Measurements from ENCODE around the gene TSTD1.

TSTD1 gene

GRCh38 chr1:161071886-161072371, 33.2 kb upstream of the TSTD1 start:
- Histone ChIP-seq H3F3A (ENCODE audit: insufficient read depth, low read length) (peaks cover 25% of the 10 kb centered on the region), H3K4me3 (ENCODE audit: low read length) (no peak overlapping the region), H3K4me2 (ENCODE audit: low read depth, low read length) (no peak overlapping the region), H3K9me3 (replicated peaks; ENCODE audit: insufficient read depth, low read length) (no peaks in the 10 kb centered on the region), H3K27me3 (replicated peaks; ENCODE audit: insufficient read depth, low read length) (no peaks in the 10 kb centered on the region), H3K27ac (ENCODE audit: low read length) (no peak overlapping the region), H4K20me1 (ENCODE audit: insufficient read depth, low read length) (no peaks in the 10 kb centered on the region), H3K36me3 (replicated peaks; ENCODE audit: insufficient read depth, low read length) (no peaks in the 10 kb centered on the region), H3K79me2 (ENCODE audit: low read length) (peaks cover 28% of the 10 kb centered on the region), H2AFZ (ENCODE audit: low read length) (no peak overlapping the region), H3K9me2 (replicated peaks; ENCODE audit: insufficient read depth, low read length) (no peaks in the 10 kb centered on the region), H3K4me1 (ENCODE audit: low read length) (peaks cover 25% of the 10 kb centered on the region), H3K9ac (ENCODE audit: low read length) (no peak overlapping the region)
- DNase-seq, result peak; percentile 74
- TF ChIP-seq EZH2 (optimal IDR thresholded peaks at IDR 0.05; ENCODE audit: low read depth, low read length), result no peak
- no peak for TF ChIP-seq EZH2phosphoT487 (IDR thresholded peaks at IDR 0.05; ENCODE audit: low read length)
- TF ChIP-seq CTCF (IDR thresholded peaks at IDR 0.05; ENCODE audit: low read length), result peak; percentile 67

- peak overlapping the region; percentile 97; the same call in 1 of the 2 replicates for H3K9ac ChIP-seq (ENCODE audit: low read length)
- H3K9me3 ChIP-seq (replicated peaks; ENCODE audit: insufficient read depth, low read length), result no peaks in the 10 kb centered on the region
- peaks cover 39% of the 10 kb centered on the region for H3K79me2 ChIP-seq (ENCODE audit: low read length)
- DNase-seq, result no peak
- peak overlapping the region; percentile 22; the same call in 1 of the 2 replicates for H2AFZ ChIP-seq (ENCODE audit: low read length)
- no peaks in the 10 kb centered on the region for H3K36me3 ChIP-seq (replicated peaks; ENCODE audit: insufficient read depth, low read length)
- H3K4me1 ChIP-seq (ENCODE audit: low read length), result peaks cover 33% of the 10 kb centered on the region
- no peak for TF ChIP-seq EZH2 (optimal IDR thresholded peaks at IDR 0.05; ENCODE audit: low read depth, low read length)
- TF ChIP-seq CTCF (IDR thresholded peaks at IDR 0.05; ENCODE audit: low read length), result no peak
- no peak for TF ChIP-seq EZH2phosphoT487 (IDR thresholded peaks at IDR 0.05; ENCODE audit: low read length)
- no peak overlapping the region for H3K4me3 ChIP-seq (ENCODE audit: low read length)
- no peaks in the 10 kb centered on the region for H4K20me1 ChIP-seq (ENCODE audit: insufficient read depth, low read length)
- peaks cover 25% of the 10 kb centered on the region for H3F3A ChIP-seq (ENCODE audit: insufficient read depth, low read length)
- no peaks in the 10 kb centered on the region for H3K9me2 ChIP-seq (replicated peaks; ENCODE audit: insufficient read depth, low read length)
- H3K27me3 ChIP-seq (replicated peaks; ENCODE audit: insufficient read depth, low read length), result no peaks in the 10 kb centered on the region
- peak overlapping the region; percentile 90; the same call in 1 of the 2 replicates for H3K4me2 ChIP-seq (ENCODE audit: low read depth, low read length)
- H3K27ac ChIP-seq (ENCODE audit: low read length), result peak overlapping the region; percentile 94
Observed at GRCh38 chr1:161070761-161071160, 32.0 kb upstream of the TSTD1 start.

- Histone ChIP-seq H3K4me3 (ENCODE audit: low read length) (peak within 1 kb of the TSS; percentile 94), H3K9ac (ENCODE audit: low read length) (peak within 1 kb of the TSS; percentile 97), H3K79me2 (ENCODE audit: low read length) (peaks cover 47% of the 10 kb centered on the region), H3K27me3 (replicated peaks; ENCODE audit: insufficient read depth, low read length) (no peaks in the 10 kb centered on the region), H2AFZ (ENCODE audit: low read length) (peak within 1 kb of the TSS; percentile 66), H3K4me1 (ENCODE audit: low read length) (peaks cover 37% of the 10 kb centered on the region), H3K9me2 (replicated peaks; ENCODE audit: insufficient read depth, low read length) (no peaks in the 10 kb centered on the region), H3K4me2 (ENCODE audit: low read depth, low read length) (peak within 1 kb of the TSS; percentile 90), H3K9me3 (replicated peaks; ENCODE audit: insufficient read depth, low read length) (no peaks in the 10 kb centered on the region), H3K36me3 (replicated peaks; ENCODE audit: insufficient read depth, low read length) (no peaks in the 10 kb centered on the region), H3K27ac (ENCODE audit: low read length) (peak within 1 kb of the TSS; percentile 94), H4K20me1 (ENCODE audit: insufficient read depth, low read length) (no peaks in the 10 kb centered on the region), H3F3A (ENCODE audit: insufficient read depth, low read length) (peaks cover 30% of the 10 kb centered on the region)
- DNase-seq, result peak; percentile 99
- TF ChIP-seq CTCF (IDR thresholded peaks at IDR 0.05; ENCODE audit: low read length), result no peak
- TF ChIP-seq EZH2phosphoT487 (IDR thresholded peaks at IDR 0.05; ENCODE audit: low read length), result no peak
- no peak for TF ChIP-seq EZH2 (optimal IDR thresholded peaks at IDR 0.05; ENCODE audit: low read depth, low read length)
Observed at GRCh38 chr1:161069731-161070270, 31.0 kb upstream of the TSTD1 start, which contains the start of gene ARHGAP30. Gene ARHGAP30 (minus strand): TSS chr1:161069891. CDS start chr1:161069624, 267 bp downstream.

Measured in MM.1S (cell line).